ENCODE measurements around the gene EFHC1.
"Not testable (repeated sequence)": the region's sequence is repeated elsewhere in the genome, so short reads cannot be mapped to it uniquely, and the experiment has no call there.

EFHC1 gene

DNA sequence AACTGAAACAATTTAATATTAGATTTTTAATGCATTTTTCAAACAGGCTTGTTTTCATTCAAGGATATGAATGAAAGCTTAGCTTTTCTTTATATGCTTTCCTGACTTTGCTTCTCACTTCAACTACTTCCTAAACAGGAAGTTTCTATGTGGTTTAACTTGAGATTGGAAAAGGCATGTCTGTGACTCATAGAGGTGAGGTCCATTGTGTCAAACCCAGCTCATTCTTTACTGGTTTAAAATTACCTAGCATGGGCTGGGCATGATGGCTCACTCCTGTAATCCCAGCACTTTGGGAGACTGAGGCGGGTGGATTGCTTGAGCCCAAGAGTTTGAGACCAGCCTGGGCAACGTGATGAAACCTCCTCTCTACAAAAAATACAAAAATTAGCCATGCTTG is 34.4 kb downstream of the EFHC1 start:
- no peak for DNase-seq

DNA sequence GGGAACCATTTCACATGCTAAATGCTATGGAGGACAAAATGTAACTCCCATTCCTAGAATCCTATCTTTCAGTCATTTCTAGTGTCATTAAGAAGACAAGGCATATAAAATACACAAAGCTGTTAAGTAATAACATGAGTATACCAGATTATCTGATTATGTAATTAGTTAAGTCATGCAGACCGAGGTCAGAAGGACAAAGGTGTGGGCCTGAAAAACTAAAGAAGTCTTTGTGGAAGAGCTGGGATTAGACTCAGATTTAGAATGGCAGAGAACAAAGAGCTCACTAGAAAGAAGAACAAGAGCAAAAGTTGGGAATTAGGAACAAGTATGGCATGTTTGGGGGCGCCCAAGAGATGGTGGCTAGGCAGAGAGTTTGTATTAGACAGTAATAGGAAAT is 37.0 kb downstream of the EFHC1 start:
- no peak for DNase-seq

DNA sequence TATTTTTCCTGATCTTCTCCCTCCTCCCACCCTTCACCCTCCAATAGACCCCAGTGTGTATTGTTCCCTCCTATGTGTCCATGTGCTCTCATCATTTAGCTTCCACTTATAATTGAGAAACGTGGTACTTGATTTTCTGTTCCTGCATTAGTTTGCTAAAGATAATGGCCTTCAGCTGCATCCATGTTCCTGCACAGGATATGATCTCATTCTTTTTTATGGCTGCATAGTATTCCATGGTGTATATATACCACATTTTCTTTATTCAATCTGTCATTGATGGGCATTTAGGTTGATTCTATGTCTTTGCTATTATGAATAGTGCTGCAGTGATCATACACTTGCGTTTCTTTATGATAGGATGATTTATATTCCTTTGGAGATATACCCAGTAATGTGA is 41.1 kb downstream of the EFHC1 start:
- DNase-seq: not testable (repeated sequence)

DNA sequence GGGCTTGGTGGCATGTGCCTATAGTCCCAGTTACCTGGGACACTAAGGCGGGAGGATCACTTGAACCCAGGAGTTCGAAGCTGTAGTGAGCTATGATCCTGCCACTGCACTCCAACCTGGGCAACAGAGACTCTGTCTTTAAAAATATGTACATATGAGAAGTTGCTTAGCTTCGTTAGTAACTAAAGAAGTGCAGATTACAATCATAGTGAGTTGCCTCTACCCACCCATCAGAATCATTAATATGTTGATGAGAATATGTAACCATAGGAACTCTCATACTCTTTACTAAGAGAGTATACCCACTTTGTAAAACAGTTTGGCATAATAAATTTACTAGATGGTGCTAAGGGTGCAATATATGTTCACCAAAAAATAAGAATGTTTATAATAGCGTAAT is 54.0 kb downstream of the EFHC1 start:
- DNase-seq: no peak

DNA sequence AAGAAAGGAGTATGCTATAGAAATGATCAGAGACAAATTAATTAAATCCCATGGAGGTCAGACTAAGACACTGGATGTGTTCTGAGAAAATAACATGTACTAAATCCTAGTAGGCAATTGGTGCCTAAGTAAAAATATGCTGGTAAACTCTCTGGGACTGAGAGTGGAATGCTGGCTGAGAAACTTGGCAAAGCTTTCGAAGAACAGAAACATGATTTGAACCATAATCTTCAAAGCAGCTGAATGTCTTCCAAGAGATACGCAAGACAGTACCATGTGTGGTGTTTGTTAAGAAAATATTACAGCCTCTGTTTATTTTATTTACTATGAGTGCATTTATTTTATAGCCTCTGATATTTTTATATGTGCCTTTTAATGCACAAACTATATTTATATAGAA is 55.2 kb downstream of the EFHC1 start:
- DNase-seq: no peak

DNA sequence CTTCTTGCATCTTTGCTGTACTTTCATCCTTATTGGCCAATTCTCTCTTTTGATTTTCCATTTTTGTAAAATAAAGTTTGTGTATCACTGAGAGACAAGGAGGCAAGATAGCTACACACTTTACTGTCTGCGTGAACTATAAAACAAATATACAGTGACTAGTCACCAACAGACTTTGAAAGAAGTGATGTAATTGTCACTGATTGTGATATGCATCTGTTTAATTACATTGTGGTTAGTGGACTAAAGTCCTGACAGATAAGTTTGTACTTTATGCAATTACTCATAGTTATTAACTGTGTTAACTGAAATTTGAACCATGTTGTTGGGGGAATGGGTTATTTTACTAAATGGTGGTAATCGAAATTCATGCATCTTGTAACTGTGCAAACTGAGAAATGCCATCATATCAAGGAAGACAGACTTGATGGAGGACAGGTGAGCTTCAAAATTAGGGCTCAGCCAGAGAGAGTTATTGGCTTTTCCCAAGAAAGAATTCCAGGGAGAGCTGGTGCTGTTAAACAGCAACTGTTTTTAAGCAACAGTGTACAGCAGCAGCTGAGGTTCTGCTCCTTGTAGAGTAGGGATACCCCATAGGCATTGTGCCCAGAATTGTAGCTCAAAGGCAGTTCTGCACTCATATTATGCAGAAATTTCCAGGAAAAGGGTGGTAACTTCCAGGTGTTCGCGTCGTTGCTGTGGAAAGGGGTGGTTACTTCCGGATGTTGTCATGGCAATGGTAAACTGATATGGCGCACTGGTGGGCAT is 62.9 kb downstream of the EFHC1 start:
- no peak for DNase-seq

DNA sequence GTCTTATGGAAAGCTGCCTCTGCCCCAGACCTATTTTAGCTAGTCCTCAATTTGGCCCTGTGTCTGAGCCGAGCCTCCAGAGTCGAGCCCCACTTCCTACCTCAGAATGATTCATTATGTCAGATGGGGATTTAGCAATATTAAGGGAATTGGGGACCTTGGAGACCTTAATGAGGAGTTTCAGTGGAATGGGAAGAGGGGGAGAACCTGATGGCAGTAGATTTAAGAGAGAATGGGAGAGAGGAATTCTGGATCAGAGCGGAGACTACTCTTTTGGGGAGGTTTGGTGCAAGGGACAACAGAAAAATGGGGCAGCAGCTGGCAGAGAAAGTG is 63.5 kb downstream of the EFHC1 start:
- no peak for DNase-seq

DNA sequence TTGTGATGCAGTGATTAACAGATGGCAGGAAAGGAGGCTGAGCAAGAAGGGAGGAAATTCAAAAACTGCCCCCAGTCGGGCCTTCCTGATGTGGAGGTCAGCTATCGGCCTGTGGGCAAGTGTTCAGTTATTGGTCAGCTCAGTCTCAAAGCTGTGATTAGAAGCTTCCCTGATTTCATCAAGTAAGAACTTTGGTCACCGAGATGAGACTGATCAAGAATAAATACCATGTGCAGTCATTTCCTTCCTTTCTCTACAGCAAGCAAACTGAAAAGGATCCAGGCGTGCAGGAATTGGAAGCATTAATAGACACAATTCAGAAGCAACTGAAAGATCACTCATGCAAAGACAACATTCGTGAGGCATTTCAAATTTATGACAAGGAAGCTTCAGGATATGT is 69.7 kb downstream of the EFHC1 start:
- DNase-seq: no peak

DNA sequence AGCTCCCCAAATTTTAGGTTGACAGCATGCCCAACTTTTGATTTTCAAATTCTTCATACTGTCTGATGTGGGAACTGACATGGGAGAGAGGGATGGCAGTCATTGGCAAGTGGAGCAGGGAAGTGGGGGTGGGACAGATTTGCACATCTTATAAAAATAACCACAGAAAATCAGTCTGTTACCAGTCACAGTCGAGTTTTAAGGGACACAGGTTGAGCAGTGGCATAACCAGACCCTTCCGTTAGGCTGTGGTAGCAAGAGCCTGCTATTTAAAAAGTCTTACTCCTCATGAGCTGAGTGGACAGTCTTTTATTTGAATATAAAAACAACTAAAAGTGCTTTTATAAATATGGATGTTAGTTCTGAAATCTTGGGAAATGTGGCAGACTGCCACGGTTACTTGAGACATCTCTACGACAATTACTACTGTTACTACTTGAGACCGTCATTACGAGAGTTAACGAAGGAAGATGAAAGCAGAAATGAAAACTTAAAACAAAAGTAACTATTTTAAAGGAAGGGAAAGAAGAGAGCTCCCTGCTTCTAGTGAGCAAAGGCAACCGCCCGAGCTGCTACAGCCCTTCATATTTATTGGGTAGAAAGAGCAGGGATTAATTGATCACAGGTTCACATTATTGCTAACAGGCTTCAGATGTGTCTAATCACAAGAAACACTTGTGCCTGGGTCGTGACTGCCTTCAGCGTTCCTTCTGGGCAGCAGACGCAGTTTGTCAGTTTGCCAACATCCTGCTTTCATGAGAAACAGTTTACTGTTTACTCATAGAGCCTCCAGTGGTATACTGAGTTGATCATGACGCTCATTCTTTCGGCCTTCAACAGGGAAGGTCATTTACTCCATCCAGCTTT is 71.3 kb downstream of the EFHC1 start:
- peak; percentile 81 for DNase-seq

DNA sequence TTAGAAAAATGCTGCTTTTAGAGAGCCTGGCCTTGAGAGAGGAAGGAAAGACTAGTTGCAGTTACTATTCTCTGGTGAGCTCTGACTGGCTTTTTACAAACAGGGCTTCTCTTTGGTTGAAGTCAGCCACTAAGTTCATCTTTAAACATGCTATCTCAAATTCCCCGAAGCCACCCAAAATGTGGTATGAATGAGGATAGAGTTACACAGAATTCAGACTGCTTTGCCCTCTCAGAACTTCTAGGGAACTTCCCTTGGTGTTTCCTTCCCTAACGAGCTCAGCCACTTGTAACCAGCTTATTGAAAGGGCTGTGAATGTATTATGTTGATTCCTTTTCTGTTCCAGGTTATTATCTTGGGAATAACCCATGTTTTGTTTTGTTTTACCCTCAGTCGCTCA is 73.5 kb downstream of the EFHC1 start:
- DNase-seq: no peak

DNA sequence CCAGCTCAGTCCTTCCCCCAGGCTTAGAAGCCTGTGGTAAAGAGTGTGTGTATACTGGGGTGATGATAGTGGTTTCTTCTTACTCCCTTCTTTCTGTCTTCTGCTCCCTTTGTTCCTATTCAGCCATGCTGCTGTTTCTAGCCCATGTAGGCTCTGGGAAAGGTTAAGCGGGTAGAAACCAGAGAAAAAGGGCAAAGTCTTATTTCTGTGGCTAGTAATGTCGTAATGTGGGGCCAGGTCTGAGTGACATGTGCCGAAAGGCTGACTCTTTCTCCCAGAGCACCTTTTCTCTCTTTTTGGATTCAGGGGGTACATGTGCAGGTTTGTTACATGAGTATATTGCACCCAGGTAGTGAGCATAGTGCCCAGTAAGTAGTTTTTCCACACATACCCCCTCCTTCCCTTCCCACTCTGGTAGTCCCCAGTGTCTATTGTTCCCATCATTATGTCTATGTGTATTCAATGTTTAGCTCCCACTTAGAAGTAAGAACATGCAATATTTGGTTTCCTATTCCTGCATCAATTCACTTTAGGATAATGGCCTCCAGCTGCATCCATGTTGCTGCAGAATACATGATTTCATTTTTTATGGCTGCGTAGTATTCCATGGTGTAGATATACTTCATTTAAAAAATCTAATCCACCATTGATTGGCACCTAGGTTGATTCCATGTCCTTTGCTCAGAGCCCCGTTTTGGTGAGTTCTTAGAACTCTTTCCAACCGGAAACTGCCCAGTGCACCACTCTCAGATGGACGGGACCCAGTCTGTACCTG is 74.3 kb downstream of the EFHC1 start:
- DNase-seq: no peak

DNA sequence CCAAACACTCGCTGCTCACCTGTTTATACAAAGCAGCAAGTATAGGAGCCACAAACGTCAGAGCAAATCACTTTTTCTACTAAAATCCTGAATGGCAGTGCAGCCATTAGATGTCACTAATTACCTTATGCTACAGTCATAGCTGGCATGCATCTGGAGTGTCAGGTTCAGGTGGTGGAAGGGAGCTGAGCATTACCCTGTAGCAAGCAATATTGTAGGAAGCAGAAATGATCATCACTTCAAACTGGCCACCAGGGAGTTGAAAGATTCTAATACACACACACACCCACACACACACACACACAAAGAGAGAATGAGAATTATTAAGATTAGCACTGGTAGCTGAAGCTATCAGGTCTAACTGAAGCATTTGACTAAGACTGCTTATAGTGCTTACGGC is 75.8 kb downstream of the EFHC1 start:
- no peak for DNase-seq

DNA sequence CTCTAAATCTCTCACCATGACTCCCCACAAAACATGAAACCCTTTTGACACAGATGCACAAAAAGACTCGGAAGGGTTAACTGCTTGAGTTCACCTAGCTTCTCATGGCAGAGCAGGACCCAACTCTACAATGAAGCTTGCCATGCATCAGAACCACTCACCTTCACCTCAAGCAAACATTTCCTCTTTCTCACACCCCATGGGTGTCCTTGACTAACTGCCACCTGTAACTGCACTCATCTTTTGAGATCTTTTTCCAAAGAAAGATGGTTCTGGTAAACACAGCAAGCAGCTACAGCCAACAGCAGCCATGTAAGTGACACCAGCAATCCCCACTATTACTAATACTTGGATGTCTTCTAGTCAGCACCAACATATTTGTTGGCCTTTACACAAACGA is 76.5 kb downstream of the EFHC1 start:
- no peak for DNase-seq

DNA sequence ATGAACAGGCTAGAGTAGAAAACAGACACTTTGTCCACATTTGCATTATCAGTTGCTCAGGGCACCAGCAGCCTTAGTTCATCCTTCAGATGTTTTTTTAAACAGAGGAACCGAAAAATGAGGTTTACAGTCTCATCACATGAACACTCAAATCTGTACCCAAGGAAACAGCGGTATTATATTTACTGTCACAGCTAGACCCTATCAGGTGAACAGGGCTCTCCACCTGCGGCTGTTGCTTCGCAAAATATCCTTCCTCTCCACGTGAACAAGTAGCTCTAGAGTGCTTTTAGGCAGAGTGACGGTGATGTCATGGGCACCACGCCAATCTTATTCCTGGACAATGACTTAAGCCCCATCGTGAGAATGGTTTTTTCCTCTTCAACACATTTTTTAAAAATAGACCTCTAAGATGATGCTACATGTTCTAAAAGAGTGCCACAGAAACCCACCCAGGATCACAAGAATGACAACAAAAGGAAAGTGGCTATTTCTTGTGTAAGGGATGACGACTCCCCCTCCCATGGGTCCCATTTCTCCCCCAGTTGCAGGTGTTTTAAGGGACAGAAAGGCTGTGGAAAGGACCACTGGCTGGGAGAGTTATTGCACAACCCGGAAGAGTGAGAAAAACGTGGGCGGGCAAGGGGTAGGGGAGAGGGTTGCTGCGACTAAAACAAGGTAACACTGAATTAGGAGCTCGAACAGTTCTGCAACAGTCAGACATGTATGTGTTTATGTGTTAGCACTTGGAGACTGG is 77.7 kb downstream of the EFHC1 start:
- peak; percentile 41 for DNase-seq

DNA sequence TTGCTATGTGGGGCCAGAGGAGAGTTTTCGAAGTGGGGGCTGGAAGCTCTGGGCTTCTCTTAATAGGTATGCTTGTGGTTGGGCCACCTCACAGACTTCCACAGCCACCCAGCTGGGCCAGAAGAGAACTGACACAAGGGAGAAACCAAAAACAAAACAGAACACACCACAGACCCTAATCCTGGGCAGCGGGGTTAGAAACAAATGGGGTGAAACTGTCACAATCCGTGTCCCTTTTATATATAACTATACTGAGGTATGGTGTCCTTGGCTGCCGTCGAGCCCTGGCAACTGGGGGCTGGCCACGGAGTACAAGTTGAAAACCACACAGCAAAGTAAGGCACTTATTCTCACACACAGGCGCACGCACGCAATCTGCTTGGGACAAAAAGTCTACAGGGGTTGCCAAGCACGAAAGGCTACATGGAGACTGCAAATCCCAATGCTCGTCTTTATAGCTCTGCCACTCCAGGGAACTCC is 78.4 kb downstream of the EFHC1 start:
- DNase-seq: peak; percentile 22

DNA sequence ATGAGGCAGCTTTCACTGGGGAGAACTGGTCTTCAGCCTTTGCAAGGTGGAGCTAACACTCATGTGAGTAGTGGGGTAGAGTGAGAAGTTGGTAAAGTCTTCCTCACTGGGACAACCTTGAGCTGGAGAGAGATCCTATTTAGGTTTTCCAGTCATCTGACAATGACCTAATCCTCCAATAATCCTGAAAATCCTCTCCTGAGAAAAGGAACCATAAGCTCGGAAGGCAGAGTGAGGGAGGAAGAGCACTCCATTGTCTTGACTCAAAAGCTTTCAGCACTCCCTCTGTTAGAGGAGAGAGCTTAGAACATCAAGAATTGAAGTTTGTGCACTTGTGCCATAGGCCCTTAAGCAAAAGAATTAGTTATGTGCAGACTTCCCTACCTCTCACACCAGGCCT is 78.9 kb downstream of the EFHC1 start:
- DNase-seq: no peak

DNA sequence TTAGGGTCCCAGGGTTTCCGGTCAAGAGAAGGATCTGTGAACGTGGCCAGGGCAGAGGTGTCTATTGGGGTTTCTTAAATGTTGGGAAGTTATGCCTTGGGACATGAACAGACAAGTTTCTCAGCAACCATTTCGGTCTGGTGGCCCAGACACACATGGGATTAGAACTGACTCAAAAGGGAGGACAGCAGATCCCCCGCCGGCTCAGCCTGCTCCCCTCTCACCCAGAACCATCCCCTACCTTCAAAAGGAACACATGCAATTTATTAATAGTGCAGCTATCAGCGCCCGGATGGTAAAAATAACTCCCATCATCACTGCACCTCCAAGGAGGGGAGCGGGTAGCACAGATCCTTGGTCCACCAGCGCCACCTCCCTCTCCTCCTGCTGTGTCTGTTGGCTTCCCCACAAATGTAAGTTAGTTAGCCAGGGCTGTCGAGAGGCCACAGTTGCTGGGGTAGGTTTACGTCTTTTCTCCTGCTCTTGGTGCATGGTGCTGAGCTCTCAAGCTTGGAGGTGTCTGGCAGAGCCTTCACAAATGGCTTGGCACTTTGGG is 79.6 kb downstream of the EFHC1 start:
- no peak for DNase-seq

DNA sequence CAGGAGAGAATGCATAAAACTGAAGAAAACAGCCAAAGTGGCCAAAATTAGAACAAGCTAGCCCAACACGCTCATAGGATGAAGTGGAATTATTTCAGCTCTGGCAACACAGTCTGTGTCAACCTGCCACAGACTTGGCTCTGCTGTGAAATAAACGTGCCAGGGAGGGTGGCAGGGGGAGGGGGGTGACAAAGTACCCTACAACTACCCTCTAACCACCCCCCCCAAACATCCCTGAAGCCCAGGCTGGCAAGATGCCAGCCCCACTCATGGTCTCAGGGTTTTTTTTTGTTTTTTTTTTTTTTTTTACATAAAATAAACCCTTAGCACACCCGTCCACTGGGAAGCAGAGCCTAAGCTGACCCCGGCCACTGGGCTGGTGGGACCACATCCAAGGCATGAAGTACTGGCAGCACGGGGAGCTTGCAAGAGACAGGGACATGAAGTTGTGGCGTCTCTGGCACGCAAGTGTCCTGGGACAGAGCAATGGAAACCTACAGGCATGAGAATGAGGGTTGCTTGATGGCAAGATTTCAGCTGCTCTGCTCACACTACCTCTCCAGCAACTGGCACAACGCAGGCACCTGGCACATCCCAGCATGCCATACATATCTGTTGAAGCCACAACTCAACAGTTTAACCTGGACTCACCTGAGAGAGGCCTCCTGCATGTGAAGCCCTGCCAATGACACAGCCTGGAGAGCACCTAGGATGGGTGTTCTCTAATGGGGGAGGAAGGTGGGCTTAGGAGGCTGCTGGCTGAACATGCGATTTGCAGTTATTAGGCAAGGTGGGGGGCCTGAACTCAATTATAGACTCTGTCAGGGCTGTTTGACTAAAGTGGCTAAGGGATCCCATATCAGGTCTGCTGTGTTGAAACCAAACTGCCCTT is 80.3 kb downstream of the EFHC1 start:
- no peak for DNase-seq

DNA sequence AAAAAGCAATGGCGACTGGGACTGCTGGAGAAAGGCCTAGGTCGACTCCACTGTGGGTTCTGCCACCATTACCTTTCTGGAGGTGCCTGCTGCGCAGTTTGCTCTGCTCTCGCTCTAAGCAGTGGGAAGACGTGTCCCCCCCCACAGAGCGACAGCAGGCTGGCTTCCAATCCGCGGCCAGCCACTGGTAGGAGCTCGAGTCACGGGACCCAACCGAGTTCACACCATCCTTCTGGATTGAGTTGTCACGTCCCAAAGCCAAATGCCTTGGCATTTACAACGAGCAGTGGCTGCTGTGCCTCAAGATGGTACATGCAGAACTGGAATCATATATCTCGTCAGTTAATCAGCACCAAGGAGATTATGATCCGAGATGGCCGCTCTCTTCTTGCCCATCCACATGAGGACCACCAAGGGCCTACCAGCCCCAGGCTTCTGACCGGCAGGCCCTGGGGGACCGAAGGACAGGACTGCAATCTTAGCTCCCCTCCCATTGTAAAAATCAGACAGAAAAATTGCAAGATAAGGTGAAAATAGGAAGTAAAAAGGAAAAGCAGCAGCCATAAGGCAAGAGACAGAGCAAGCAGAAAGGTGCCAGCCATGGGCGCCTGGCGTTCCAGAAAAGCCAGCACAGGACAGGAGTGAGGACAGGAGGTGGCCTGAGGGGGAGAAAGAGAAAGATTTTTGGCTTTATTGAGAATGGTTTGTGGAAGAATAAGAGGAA is 82.3 kb downstream of the EFHC1 start:
- no peak for DNase-seq

DNA sequence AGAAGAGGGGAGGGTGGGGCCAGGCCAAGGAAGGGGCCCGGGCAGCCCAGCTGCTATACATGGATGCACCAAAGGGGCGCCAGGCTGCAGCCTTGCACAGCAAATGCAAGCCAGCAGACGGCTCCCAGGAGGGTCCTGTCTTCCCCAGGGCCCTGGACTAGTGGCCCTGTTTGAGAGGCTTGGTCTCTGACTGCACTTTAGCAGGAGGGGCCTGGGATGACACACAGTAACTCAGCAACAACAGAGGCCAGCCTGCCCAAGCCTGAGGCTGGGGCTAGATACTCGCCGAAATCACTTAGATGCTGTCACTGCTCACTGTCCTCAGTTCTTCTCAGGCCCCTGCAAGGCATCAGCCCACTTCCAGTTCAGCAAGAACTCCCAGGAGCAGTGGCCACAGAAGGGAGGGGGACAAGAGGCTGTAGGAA is 83.2 kb downstream of the EFHC1 start:
- DNase-seq: no peak
